ENCODE data around the gene ZNF597.

Gene ZNF597

DNA sequence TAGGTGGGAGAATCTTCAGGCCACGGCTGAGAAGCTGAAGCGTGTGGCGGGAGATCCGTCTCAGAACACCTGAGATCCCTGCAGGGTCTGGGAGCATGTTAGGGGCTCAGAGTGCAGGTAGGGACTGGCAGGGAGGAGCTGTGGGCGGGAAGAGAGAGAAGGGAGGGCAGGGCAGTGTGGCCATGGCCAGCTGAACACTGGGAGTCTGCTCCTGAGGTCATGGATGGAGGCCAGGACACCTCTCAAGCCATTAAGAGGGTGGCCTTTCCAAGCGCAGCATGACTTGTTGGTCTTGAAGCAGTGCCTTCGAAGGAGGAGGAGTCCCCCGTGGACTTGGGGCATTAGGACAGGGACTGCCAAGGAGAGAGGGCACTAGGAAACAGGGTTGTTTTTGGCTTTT lies 23.9 kb upstream of the ZNF597 start:
- Histone ChIP-seq H2AFZ (ENCODE audit: low read length) (no peak overlapping the region), H3K79me2 (ENCODE audit: low read length) (peaks cover 100% of the 10 kb centered on the region), H3K27me3 (replicated peaks; ENCODE audit: insufficient read depth, low read length) (no peaks in the 10 kb centered on the region), H3K4me3 (ENCODE audit: low read length) (no peak overlapping the region), H3K9me3 (replicated peaks; ENCODE audit: insufficient read depth, low read length) (no peaks in the 10 kb centered on the region), H3K36me3 (replicated peaks; ENCODE audit: insufficient read depth, low read length) (no peaks in the 10 kb centered on the region), H3K4me1 (ENCODE audit: low read length) (no peaks in the 10 kb centered on the region), H4K20me1 (ENCODE audit: insufficient read depth, low read length) (peaks cover 3% of the 10 kb centered on the region), H3K4me2 (ENCODE audit: low read depth, low read length) (no peak overlapping the region), H3K27ac (ENCODE audit: low read length) (no peak overlapping the region), H3K9ac (ENCODE audit: low read length) (no peak overlapping the region), H3K9me2 (replicated peaks; ENCODE audit: insufficient read depth, low read length) (no peaks in the 10 kb centered on the region), H3F3A (ENCODE audit: insufficient read depth, low read length) (no peaks in the 10 kb centered on the region)
- TF ChIP-seq, protein P1, sequence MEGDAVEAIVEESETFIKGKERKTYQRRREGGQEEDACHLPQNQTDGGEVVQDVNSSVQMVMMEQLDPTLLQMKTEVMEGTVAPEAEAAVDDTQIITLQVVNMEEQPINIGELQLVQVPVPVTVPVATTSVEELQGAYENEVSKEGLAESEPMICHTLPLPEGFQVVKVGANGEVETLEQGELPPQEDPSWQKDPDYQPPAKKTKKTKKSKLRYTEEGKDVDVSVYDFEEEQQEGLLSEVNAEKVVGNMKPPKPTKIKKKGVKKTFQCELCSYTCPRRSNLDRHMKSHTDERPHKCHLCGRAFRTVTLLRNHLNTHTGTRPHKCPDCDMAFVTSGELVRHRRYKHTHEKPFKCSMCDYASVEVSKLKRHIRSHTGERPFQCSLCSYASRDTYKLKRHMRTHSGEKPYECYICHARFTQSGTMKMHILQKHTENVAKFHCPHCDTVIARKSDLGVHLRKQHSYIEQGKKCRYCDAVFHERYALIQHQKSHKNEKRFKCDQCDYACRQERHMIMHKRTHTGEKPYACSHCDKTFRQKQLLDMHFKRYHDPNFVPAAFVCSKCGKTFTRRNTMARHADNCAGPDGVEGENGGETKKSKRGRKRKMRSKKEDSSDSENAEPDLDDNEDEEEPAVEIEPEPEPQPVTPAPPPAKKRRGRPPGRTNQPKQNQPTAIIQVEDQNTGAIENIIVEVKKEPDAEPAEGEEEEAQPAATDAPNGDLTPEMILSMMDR (IDR thresholded peaks at IDR 0.05; ENCODE audit: low read length): no peak
- TF ChIP-seq EZH2phosphoT487 (IDR thresholded peaks at IDR 0.05; ENCODE audit: low read length) (no peak), EZH2 (optimal IDR thresholded peaks at IDR 0.05; ENCODE audit: low read depth, low read length) (no peak)
- DNase-seq: no peak

DNA sequence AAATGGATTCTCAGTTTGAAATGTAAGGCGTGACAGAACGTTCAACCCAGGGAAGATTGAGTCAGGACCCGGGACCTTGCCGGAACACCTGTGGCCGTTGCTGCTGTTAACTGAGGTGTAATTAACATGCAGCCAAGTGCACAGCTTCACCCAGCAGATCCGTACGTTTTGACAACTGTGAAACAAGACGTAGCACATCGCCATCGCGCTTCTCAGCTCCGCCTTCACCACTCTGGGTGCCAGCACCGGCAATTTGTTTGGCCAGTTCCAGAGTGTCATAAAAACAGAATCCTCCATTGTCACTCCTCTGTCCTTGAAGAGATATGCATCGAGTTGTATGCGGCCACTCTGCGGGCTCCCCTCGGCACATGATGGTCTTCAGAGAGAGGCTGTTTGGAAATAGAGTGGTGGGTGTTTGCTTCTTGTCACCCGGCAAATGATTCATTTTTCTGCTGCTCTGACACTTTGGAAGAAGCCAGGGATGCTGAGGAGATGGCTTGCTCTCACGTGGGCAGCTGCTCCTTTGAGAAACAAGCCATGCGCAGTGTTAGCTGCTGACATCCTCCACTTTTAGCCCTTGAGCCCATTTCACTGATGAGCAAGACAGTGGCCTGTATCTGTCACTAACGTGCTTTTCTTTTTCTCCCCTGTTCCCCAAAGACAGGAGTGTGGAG lies 22.7 kb upstream of the ZNF597 start:
- Histone ChIP-seq H3K4me1 (ENCODE audit: low read length) (peaks cover 5% of the 10 kb centered on the region), H4K20me1 (ENCODE audit: insufficient read depth, low read length) (peaks cover 3% of the 10 kb centered on the region), H3K4me3 (ENCODE audit: low read length) (no peak overlapping the region), H3K36me3 (replicated peaks; ENCODE audit: insufficient read depth, low read length) (no peaks in the 10 kb centered on the region), H3K27me3 (replicated peaks; ENCODE audit: insufficient read depth, low read length) (no peaks in the 10 kb centered on the region), H3K9me2 (replicated peaks; ENCODE audit: insufficient read depth, low read length) (no peaks in the 10 kb centered on the region), H3K4me2 (ENCODE audit: low read depth, low read length) (no peak overlapping the region), H3K9ac (ENCODE audit: low read length) (no peak overlapping the region), H3F3A (ENCODE audit: insufficient read depth, low read length) (no peaks in the 10 kb centered on the region), H2AFZ (ENCODE audit: low read length) (no peak overlapping the region), H3K9me3 (replicated peaks; ENCODE audit: insufficient read depth, low read length) (no peaks in the 10 kb centered on the region), H3K27ac (ENCODE audit: low read length) (no peak overlapping the region), H3K79me2 (ENCODE audit: low read length) (peaks cover 100% of the 10 kb centered on the region)
- TF ChIP-seq EZH2phosphoT487 (IDR thresholded peaks at IDR 0.05; ENCODE audit: low read length) (no peak), EZH2 (optimal IDR thresholded peaks at IDR 0.05; ENCODE audit: low read depth, low read length) (no peak)
- TF ChIP-seq, protein P1 (IDR thresholded peaks at IDR 0.05; ENCODE audit: low read length): no peak
- no peak for DNase-seq

DNA sequence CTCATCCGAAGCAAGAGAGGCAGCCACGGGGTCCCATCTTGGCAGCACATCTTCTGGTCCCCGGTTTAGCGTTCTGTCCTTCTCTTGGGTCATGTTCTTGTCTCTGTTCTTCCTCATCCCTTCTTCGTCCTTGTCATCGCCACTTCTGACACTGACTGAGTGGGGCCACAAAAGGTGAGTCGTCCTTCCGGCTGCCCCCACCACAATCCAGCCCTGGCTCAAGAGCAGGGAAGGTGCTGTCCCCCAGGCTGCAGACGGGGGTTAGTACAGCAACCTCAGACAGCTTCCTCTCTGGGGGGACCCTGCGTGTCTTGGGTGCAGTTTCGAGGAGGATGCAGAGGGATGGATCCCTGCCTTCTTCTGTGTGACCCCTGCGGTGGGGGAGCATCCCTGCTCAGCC lies 22.0 kb upstream of the ZNF597 start:
- H3K4me3 ChIP-seq (ENCODE audit: low read length): no peak overlapping the region
- no peak for TF ChIP-seq EZH2phosphoT487 (IDR thresholded peaks at IDR 0.05; ENCODE audit: low read length)
- TF ChIP-seq, protein P1 (IDR thresholded peaks at IDR 0.05; ENCODE audit: low read length): no peak
- no peak for TF ChIP-seq EZH2 (optimal IDR thresholded peaks at IDR 0.05; ENCODE audit: low read depth, low read length)
- no peak overlapping the region for H3K9ac ChIP-seq (ENCODE audit: low read length)
- no peak for DNase-seq
- no peak overlapping the region for H2AFZ ChIP-seq (ENCODE audit: low read length)
- H3K36me3 ChIP-seq (replicated peaks; ENCODE audit: insufficient read depth, low read length): no peaks in the 10 kb centered on the region
- H3K9me2 ChIP-seq (replicated peaks; ENCODE audit: insufficient read depth, low read length): no peaks in the 10 kb centered on the region
- no peak overlapping the region for H3K4me2 ChIP-seq (ENCODE audit: low read depth, low read length)
- H3F3A ChIP-seq (ENCODE audit: insufficient read depth, low read length): no peaks in the 10 kb centered on the region
- H3K27me3 ChIP-seq (replicated peaks; ENCODE audit: insufficient read depth, low read length): no peaks in the 10 kb centered on the region
- H3K4me1 ChIP-seq (ENCODE audit: low read length): peaks cover 8% of the 10 kb centered on the region
- no peaks in the 10 kb centered on the region for H3K9me3 ChIP-seq (replicated peaks; ENCODE audit: insufficient read depth, low read length)
- peaks cover 3% of the 10 kb centered on the region for H4K20me1 ChIP-seq (ENCODE audit: insufficient read depth, low read length)
- peaks cover 100% of the 10 kb centered on the region for H3K79me2 ChIP-seq (ENCODE audit: low read length)
- no peak overlapping the region for H3K27ac ChIP-seq (ENCODE audit: low read length)
